Mammary epithelial cell (primary cell): ENCODE measurements around the gene AAMDC.
"Not testable (repeated sequence)": the region's sequence is repeated elsewhere in the genome, so short reads cannot be mapped to it uniquely, and the experiment has no call there.

ENCODE experiments used
- CTCF ChIP-seq, 2 donors: IDR thresholded peaks in 1 of 2; conservative IDR thresholded peaks in 1 of 2; 2 replicates each; pipeline ENCODE4 v1.5.1; 2011 to 2012; ENCODE audit warnings: inconsistent platforms in 2 of 2, low read length in 2 of 2, mild to moderate bottlenecking in 2 of 2, control low read depth in 1 of 2, low read depth in 1 of 2; ENCODE audit not compliant: insufficient read depth in 1 of 2; ENCODE audit errors: extremely low read depth in 1 of 2
- EZH2 ChIP-seq: IDR thresholded peaks from 2 replicates; pipeline ENCODE4 v1.6.1; 2012; ENCODE audit warnings: low read length, inconsistent platforms, borderline replicate concordance

DNA sequence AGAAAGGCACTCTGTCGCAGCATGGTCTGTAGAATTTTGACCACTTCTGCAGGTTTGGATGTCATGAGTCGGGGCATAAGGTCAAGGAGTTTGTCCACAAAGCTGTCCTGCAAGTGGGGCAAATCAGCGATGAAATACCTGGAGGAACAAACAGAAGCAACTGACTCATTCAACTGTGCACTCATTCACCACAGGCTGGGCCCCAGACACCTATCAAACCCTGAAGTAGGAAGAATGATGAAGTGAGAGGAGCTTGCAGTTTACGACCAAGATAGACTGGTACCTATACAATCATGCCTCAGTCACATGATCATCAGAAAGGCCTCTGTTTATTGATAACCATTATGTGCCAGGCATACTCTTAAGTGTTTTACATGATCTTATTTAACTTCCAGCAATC, 70.8 kb downstream of the AAMDC start:
- not testable (repeated sequence) for TF ChIP-seq CTCF (conservative IDR thresholded peaks at IDR 0.05 in 1 of 2, IDR thresholded peaks at IDR 0.05 in 1 of 2; ENCODE audit: extremely low read depth in 1 of 2, insufficient read depth in 1 of 2, low read depth in 1 of 2, low read length in 2 of 2); EZH2
